A673 (cell line): ENCODE results near the gene PIGH. TPM values are rescaled to one million over a fixed set of nuclear protein-coding genes. Genes with fewer than 3 reads are reported as not detected.
A peak's percentile ranks its signal among the peaks of the same experiment; 100 is the strongest.

Experiments used
- BruUV-seq: library from RNA; stranded (reverse); fragments of 400-500 nt; replicated peaks from 2 replicates; lab custom pipeline; 2021; lab: Mats Ljungman, UMichigan
- CTCF ChIA-PET: fragments of 300-600 bp; sonication (Branson Sonifier 250); formaldehyde crosslinking; loops from one replicate; lab custom pipeline; 2022; ENCODE audit warnings: antibody characterized with exemption; lab: Charles Lee
- POLR2A ChIA-PET: fragments of 300-600 bp; sonication (Branson Sonifier 250); formaldehyde crosslinking; loops from one replicate; lab custom pipeline; 2022; ENCODE audit warnings: antibody characterized with exemption; ENCODE audit not compliant: low non-redundant PET; lab: Charles Lee
- DNase-seq: peaks from one replicate; pipeline ENCODE4 v3.0.0-alpha.2; 2015; ENCODE audit warnings: low spot score
- H3K27ac ChIP-seq: fragments of 200-600 bp; sonication (generic); 2 replicates; pipeline ENCODE4 v1.5.1; 2016; ENCODE audit warnings: mixed run types, low read depth, mild to moderate bottlenecking, mixed read lengths, antibody characterized with exemption, low read length; ENCODE audit not compliant: poor library complexity, severe bottlenecking
- H3K27me3 ChIP-seq: fragments of 200-600 bp; sonication (generic); replicated peaks from 2 replicates; pipeline ENCODE4 v1.6.1; 2017; ENCODE audit warnings: mixed run types, low read depth, mild to moderate bottlenecking, mixed read lengths, antibody characterized with exemption, low read length; ENCODE audit not compliant: insufficient read depth, poor library complexity
- H3K36me3 ChIP-seq: fragments of 200-600 bp; sonication (generic); 2 replicates; pipeline ENCODE4 v1.6.1; 2016; ENCODE audit warnings: mixed run types, mild to moderate bottlenecking, mixed read lengths, antibody characterized with exemption, low read length; ENCODE audit not compliant: insufficient read depth, poor library complexity, severe bottlenecking
- H3K4me1 ChIP-seq: fragments of 200-600 bp; sonication (generic); 2 replicates; pipeline ENCODE4 v1.6.1; 2017; ENCODE audit warnings: mixed run types, mild to moderate bottlenecking, mixed read lengths, antibody characterized with exemption, low read length; ENCODE audit not compliant: insufficient read depth, poor library complexity, severe bottlenecking
- H3K4me3 ChIP-seq: fragments of 200-600 bp; sonication (generic); 2 replicates; pipeline ENCODE4 v1.5.1; 2016; ENCODE audit warnings: low read depth, mixed run types, mild to moderate bottlenecking, mixed read lengths, low read length; ENCODE audit not compliant: poor library complexity, severe bottlenecking
- H3K9me3 ChIP-seq: fragments of 200-600 bp; sonication (generic); 2 replicates; pipeline ENCODE4 v1.6.1; 2016; ENCODE audit warnings: mixed run types, low read depth, mild to moderate bottlenecking, mixed read lengths, antibody characterized with exemption, low read length; ENCODE audit not compliant: poor library complexity, severe bottlenecking
- CTCF ChIP-seq: fragments of 300-800, 200-600 bp; sonication (generic); conservative IDR thresholded peaks from 2 replicates; pipeline ENCODE4 v1.5.1; 2017; ENCODE audit warnings: low read depth, mild to moderate bottlenecking, antibody characterized with exemption, low read length, moderate library complexity, mixed read lengths
- EZH2 ChIP-seq: fragments of 200-600 bp; sonication (generic); IDR thresholded peaks from 2 replicates; pipeline ENCODE4 v1.6.1; 2017; ENCODE audit warnings: borderline replicate concordance, low read depth, mild to moderate bottlenecking, mixed read lengths, antibody characterized with exemption, low read length; ENCODE audit not compliant: poor library complexity, severe bottlenecking
- intact Hi-C: fragments of 100-400 bp; cut with micrococcal nuclease; formaldehyde crosslinking; loops from one replicate; pipeline ENCODE4 v1.10.0; 2022; ENCODE audit not compliant: unreplicated experiment
- total RNA-seq: library from RNA; stranded (reverse); gene quantifications from 2 replicates; pipeline ENCODE4 v1.2.3, GENCODE V29; 2021

PIGH gene
- total RNA-seq, 1 experiment from 2014 or later, result 25.7 TPM

GRCh38 chr14:67619446-67620216 lies 19.6 kb upstream of the PIGH start, which contains the start of gene ARG2:
TSS of gene ARG2 (plus strand) at chr14:67619920. CDS start at chr14:67619978, 58 bp downstream.
- BruUV-seq, result no TSS peak
- Histone ChIP-seq H3K9me3 (no peaks in the 10 kb centered on the region), H3K36me3 (no peaks in the 10 kb centered on the region), H3K27ac (peak within 1 kb of the TSS; percentile 30), H3K4me3 (peak within 1 kb of the TSS; percentile 69), H3K27me3 (no peaks in the 10 kb centered on the region), H3K4me1 (peaks cover 31% of the 10 kb centered on the region)
- intact Hi-C loops, result loop anchor here (2.0 kb wide), 1 partner anchor 47 kb away; no protein-coding TSS in a partner anchor
- CTCF ChIA-PET, result interaction anchor here (1.1 to 2.4 kb wide), 4 partner anchors 20 to 85 kb away, joined by 3 to 27 read pairs (median 10); partner anchors contain the start of genes PIGH and RDH11
- TF ChIP-seq CTCF, result no peak; the same call in 1 of the 2 replicates
- no peak for TF ChIP-seq EZH2
- peak; percentile 95 for DNase-seq
- POLR2A ChIA-PET, result interaction anchor here (0.9 kb wide), 1 partner anchor 47 kb away, joined by 4 read pairs; no protein-coding TSS in a partner anchor

- H3K27ac ChIP-seq, result no peak overlapping the region
- no peaks in the 10 kb centered on the region for H3K27me3 ChIP-seq
- ChIA-PET POLR2A (interaction anchor here (0.9 kb wide), 1 partner anchor 48 kb away, joined by 4 read pairs; no protein-coding TSS in a partner anchor), CTCF (interaction anchor here (0.6 to 2.4 kb wide), 5 partner anchors 37 to 86 kb away, joined by 3 to 27 read pairs (median 4); partner anchors contain the start of gene RDH11)
- intact Hi-C loops, result loop anchor here (1.0 to 2.0 kb wide), 2 partner anchors 48 to 86 kb away; no protein-coding TSS in a partner anchor
- BruUV-seq, result no TSS peak
- no peaks in the 10 kb centered on the region for H3K36me3 ChIP-seq
- H3K9me3 ChIP-seq, result no peaks in the 10 kb centered on the region
- H3K4me1 ChIP-seq, result peaks cover 31% of the 10 kb centered on the region
- TF ChIP-seq CTCF (peak; percentile 77), EZH2 (no peak)
- DNase-seq, result peak; percentile 90
- no peak overlapping the region for H3K4me3 ChIP-seq
Observed at GRCh38 chr14:67618617-67619063, 18.6 kb upstream of the PIGH start.

GRCh38 chr14:67610491-67610890 lies 10.4 kb upstream of the PIGH start:
- ChIA-PET CTCF (no interaction called here), POLR2A (no interaction called here)
- intact Hi-C loops, result no loop called here

More at GRCh38 chr14:67610491-67610890, 10.4 kb upstream of the PIGH start:
- Histone ChIP-seq H3K4me1 (no peaks in the 10 kb centered on the region), H3K36me3 (no peaks in the 10 kb centered on the region), H3K27me3 (no peaks in the 10 kb centered on the region), H3K9me3 (no peaks in the 10 kb centered on the region), H3K4me3 (no peak overlapping the region), H3K27ac (no peak overlapping the region)
- TF ChIP-seq EZH2 (no peak), CTCF (no peak)
- DNase-seq, result no peak
- no TSS peak for BruUV-seq
